HCT116 (cell line): Measurements from ENCODE around the gene MTHFD2L.

ENCODE experiments used
- ELF1 ChIP-seq: IDR thresholded peaks from 2 replicates; pipeline ENCODE4 v1.6.1; 2012; ENCODE audit warnings: low read depth, borderline replicate concordance
- JUND ChIP-seq: IDR thresholded peaks from 2 replicates; pipeline ENCODE4 v1.6.1; 2012
- POLR2A ChIP-seq: IDR thresholded peaks from 2 replicates; pipeline ENCODE4 v1.7.0; 2011; ENCODE audit warnings: borderline replicate concordance; ENCODE audit not compliant: insufficient read depth, insufficient read length; ENCODE audit errors: extremely low read depth
- SRF ChIP-seq: IDR thresholded peaks from 2 replicates; pipeline ENCODE4 v1.6.1; 2012; ENCODE audit warnings: low read depth
- TF ChIP-seq, protein P1 (sequence below), 3 experiments: fragments of 200-600 bp in 1 of 3; sonication (generic) in 1 of 3; IDR thresholded peaks in 2 of 3; conservative IDR thresholded peaks in 1 of 3; 2 replicates each; pipeline ENCODE4 v1.5.1; 2012 to 2017; ENCODE audit warnings: low read depth in 2 of 3, low read length in 2 of 3, antibody characterized with exemption in 1 of 3, borderline replicate concordance in 1 of 3, control low read depth in 1 of 3, mild to moderate bottlenecking in 1 of 3, mixed read lengths in 1 of 3, mixed run types in 1 of 3, moderate library complexity in 1 of 3; ENCODE audit not compliant: insufficient read depth in 1 of 3
- TF ChIP-seq, protein P2 (sequence below): IDR thresholded peaks from 2 replicates; pipeline ENCODE4 v1.6.1; 2011; ENCODE audit warnings: mild to moderate bottlenecking, low read length, moderate library complexity; ENCODE audit not compliant: insufficient replicate concordance; ENCODE audit errors: extremely low read depth

DNA sequence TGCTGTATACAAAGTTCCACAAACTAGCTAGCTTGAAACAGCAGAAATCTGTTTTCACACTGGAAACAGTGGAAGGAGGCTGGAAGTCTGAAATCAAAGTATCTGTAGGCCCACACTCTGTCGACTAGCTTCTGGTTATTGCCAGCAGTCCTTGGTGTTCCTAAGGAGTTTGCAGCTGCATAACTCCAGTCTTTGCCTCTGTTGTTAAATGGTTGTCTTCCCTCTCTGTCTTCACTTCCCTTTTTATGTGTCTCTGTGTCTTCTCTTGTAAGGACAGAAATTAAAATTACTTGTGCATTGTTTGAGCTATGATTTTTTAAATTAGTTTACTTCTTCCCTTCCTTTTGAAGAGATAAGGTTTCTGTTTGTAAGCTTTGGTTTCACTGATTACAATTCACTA lies 8.2 kb downstream of the MTHFD2L start:
- TF ChIP-seq POLR2A (no peak), SRF (no peak), ELF1 (no peak), JUND (no peak)
- TF ChIP-seq, protein P1, sequence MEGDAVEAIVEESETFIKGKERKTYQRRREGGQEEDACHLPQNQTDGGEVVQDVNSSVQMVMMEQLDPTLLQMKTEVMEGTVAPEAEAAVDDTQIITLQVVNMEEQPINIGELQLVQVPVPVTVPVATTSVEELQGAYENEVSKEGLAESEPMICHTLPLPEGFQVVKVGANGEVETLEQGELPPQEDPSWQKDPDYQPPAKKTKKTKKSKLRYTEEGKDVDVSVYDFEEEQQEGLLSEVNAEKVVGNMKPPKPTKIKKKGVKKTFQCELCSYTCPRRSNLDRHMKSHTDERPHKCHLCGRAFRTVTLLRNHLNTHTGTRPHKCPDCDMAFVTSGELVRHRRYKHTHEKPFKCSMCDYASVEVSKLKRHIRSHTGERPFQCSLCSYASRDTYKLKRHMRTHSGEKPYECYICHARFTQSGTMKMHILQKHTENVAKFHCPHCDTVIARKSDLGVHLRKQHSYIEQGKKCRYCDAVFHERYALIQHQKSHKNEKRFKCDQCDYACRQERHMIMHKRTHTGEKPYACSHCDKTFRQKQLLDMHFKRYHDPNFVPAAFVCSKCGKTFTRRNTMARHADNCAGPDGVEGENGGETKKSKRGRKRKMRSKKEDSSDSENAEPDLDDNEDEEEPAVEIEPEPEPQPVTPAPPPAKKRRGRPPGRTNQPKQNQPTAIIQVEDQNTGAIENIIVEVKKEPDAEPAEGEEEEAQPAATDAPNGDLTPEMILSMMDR (IDR thresholded peaks at IDR 0.05 in 2 of 3, conservative IDR thresholded peaks at IDR 0.05 in 1 of 3; ENCODE audit: borderline replicate concordance in 1 of 3, insufficient read depth in 1 of 3, low read depth in 2 of 3, low read length in 2 of 3): no peak
- TF ChIP-seq, protein P2, sequence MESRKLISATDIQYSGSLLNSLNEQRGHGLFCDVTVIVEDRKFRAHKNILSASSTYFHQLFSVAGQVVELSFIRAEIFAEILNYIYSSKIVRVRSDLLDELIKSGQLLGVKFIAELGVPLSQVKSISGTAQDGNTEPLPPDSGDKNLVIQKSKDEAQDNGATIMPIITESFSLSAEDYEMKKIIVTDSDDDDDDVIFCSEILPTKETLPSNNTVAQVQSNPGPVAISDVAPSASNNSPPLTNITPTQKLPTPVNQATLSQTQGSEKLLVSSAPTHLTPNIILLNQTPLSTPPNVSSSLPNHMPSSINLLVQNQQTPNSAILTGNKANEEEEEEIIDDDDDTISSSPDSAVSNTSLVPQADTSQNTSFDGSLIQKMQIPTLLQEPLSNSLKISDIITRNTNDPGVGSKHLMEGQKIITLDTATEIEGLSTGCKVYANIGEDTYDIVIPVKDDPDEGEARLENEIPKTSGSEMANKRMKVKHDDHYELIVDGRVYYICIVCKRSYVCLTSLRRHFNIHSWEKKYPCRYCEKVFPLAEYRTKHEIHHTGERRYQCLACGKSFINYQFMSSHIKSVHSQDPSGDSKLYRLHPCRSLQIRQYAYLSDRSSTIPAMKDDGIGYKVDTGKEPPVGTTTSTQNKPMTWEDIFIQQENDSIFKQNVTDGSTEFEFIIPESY: no peak
